ENCODE data around the gene ARMC8.

ARMC8 gene

GRCh38 chr3:138197524-138197923 is 10.4 kb downstream of the ARMC8 start:
- DNase-seq (ENCODE audit: low read depth in 3 of 3): no peak

GRCh38 chr3:138199851-138200250 is 12.8 kb downstream of the ARMC8 start:
- no peak for DNase-seq (ENCODE audit: low read depth in 3 of 3)

GRCh38 chr3:138200424-138200823 is 13.3 kb downstream of the ARMC8 start:
- DNase-seq (ENCODE audit: low read depth in 3 of 3): no peak

GRCh38 chr3:138202945-138203701 is 16.0 kb downstream of the ARMC8 start:
- no peak for DNase-seq (ENCODE audit: low read depth in 3 of 3)

GRCh38 chr3:138203938-138204337 is 16.8 kb downstream of the ARMC8 start:
- no peak for DNase-seq (ENCODE audit: low read depth in 3 of 3)

- no peak for DNase-seq (ENCODE audit: low read depth in 3 of 3)
Observed at GRCh38 chr3:138205527-138205926, 18.4 kb downstream of the ARMC8 start.

- no peak for DNase-seq (ENCODE audit: low read depth in 3 of 3)
Observed at GRCh38 chr3:138206196-138206595, 19.1 kb downstream of the ARMC8 start.

- no peak for DNase-seq (ENCODE audit: low read depth in 3 of 3)
Observed at GRCh38 chr3:138210528-138210927, 23.4 kb downstream of the ARMC8 start.

GRCh38 chr3:138213398-138214085 is 26.4 kb downstream of the ARMC8 start:
- DNase-seq (ENCODE audit: low read depth in 3 of 3): no peak

- DNase-seq (ENCODE audit: low read depth in 3 of 3): no peak
Observed at GRCh38 chr3:138219255-138219654, 32.2 kb downstream of the ARMC8 start.

GRCh38 chr3:138220242-138220641 is 33.1 kb downstream of the ARMC8 start:
- DNase-seq (ENCODE audit: low read depth in 3 of 3): no peak

- DNase-seq (ENCODE audit: low read depth in 3 of 3): no peak
Observed at GRCh38 chr3:138220788-138221187, 33.7 kb downstream of the ARMC8 start.

- no peak for DNase-seq (ENCODE audit: low read depth in 3 of 3)
Observed at GRCh38 chr3:138222131-138222941, 35.2 kb downstream of the ARMC8 start.

- no peak for DNase-seq (ENCODE audit: low read depth in 3 of 3)
Observed at GRCh38 chr3:138222942-138223287, 35.8 kb downstream of the ARMC8 start.

GRCh38 chr3:138227650-138228049 is 40.5 kb downstream of the ARMC8 start:
- no peak for DNase-seq (ENCODE audit: low read depth in 3 of 3)

- DNase-seq (ENCODE audit: low read depth in 3 of 3): no peak
Observed at GRCh38 chr3:138230525-138230924, 43.4 kb downstream of the ARMC8 start.

GRCh38 chr3:138232705-138233364 is 45.7 kb downstream of the ARMC8 start:
- DNase-seq (ENCODE audit: low read depth in 3 of 3): no peak

GRCh38 chr3:138234401-138235179 is 47.5 kb downstream of the ARMC8 start:
- no peak for DNase-seq (ENCODE audit: low read depth in 3 of 3)

GRCh38 chr3:138238711-138239110 is 51.6 kb downstream of the ARMC8 start:
- no peak for DNase-seq (ENCODE audit: low read depth in 3 of 3)

- no peak for DNase-seq (ENCODE audit: low read depth in 3 of 3)
Observed at GRCh38 chr3:138241061-138241460, 54.0 kb downstream of the ARMC8 start.

- no peak for DNase-seq (ENCODE audit: low read depth in 3 of 3)
Observed at GRCh38 chr3:138241676-138242075, 54.6 kb downstream of the ARMC8 start.

Measured in stimulated activated CD4-positive, alpha-beta T cell treated with anti-CD3 and anti-CD28 coated beads, TNF-alpha, amount 100 ng/mL, for 48 hours (primary cell).